Keratinocyte (primary cell): ENCODE results near the gene EFHD2.

Experiments
- EZH2 ChIP-seq: IDR thresholded peaks from one replicate; pipeline ENCODE4 v1.6.1; 2012; ENCODE audit warnings: inconsistent platforms, mild to moderate bottlenecking, low read length, moderate library complexity
- TF ChIP-seq, protein P1 (sequence below), 3 experiments: IDR thresholded peaks in 1 of 3; conservative IDR thresholded peaks in 1 of 3; optimal IDR thresholded peaks in 1 of 3; 2 replicates in 2 of 3; 3 replicates in 1 of 3; pipeline versions ENCODE3 to v1.5.1; 2011; ENCODE audit warnings: low read length in 3 of 3, mild to moderate bottlenecking in 3 of 3, moderate library complexity in 2 of 3, control low read depth in 1 of 3, inconsistent platforms in 1 of 3; ENCODE audit not compliant: insufficient read depth in 2 of 3; ENCODE audit errors: extremely low read depth in 1 of 3

DNA sequence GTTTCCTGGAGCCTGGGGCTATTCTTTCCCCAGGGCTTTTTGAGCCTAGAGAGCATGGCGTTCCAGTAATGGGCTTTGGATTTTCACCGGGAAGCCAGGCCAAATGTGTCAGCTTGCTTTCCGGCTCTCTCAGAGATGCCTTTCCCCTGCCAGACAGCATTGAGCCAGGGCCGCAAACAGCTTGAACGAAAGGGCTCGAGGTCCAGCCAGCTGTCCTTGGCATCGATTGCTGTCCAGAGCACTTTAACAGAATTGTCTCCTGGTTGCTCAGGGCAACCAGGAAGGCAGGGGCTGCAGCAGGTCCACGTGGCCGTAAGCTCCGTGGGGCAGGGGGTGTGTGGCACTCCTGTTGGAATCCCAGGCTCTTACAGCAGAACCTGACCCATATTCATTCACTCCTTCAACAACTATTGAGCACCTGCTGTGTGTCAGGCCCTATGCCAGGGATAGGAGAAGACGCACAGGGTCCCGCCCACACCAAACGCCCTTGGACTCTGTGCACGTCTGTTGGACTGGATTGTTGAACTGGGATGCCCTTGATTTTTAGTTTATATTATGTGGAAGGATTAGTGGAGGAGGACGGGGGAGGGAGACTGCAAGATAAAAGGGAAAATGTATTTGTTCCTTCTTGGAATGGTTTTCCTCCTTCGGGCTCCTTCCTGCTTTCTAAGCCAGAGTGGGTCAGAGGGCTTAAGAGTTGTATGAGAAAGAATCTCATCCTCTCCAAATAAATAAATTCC is 38.7 kb upstream of the EFHD2 start:
- TF ChIP-seq, protein P1, sequence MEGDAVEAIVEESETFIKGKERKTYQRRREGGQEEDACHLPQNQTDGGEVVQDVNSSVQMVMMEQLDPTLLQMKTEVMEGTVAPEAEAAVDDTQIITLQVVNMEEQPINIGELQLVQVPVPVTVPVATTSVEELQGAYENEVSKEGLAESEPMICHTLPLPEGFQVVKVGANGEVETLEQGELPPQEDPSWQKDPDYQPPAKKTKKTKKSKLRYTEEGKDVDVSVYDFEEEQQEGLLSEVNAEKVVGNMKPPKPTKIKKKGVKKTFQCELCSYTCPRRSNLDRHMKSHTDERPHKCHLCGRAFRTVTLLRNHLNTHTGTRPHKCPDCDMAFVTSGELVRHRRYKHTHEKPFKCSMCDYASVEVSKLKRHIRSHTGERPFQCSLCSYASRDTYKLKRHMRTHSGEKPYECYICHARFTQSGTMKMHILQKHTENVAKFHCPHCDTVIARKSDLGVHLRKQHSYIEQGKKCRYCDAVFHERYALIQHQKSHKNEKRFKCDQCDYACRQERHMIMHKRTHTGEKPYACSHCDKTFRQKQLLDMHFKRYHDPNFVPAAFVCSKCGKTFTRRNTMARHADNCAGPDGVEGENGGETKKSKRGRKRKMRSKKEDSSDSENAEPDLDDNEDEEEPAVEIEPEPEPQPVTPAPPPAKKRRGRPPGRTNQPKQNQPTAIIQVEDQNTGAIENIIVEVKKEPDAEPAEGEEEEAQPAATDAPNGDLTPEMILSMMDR (optimal IDR thresholded peaks at IDR 0.05 in 1 of 3, IDR thresholded peaks at IDR 0.05 in 1 of 3, conservative IDR thresholded peaks at IDR 0.05 in 1 of 3; ENCODE audit: extremely low read depth in 1 of 3, insufficient read depth in 2 of 3, low read length in 3 of 3): no peak
- TF ChIP-seq EZH2: no peak
